Hepatocyte (in vitro differentiated cells): ENCODE measurements around the gene LPAR1. TPM values are rescaled to one million over a fixed set of nuclear protein-coding genes. Genes with fewer than 3 reads are reported as not detected.
A peak's percentile ranks its signal among the peaks of the same experiment; 100 is the strongest.
"Not testable (repeated sequence)": the region's sequence is repeated elsewhere in the genome, so short reads cannot be mapped to it uniquely, and the experiment has no call there.

Source experiments
- DNase-seq: peaks from one replicate; pipeline ENCODE4 v3.0.0-alpha.2; 2016; ENCODE audit warnings: low spot score
- H2AFZ ChIP-seq: fragments of 200-600 bp; sonication (generic); 2 replicates; pipeline ENCODE4 v1.6.0; 2016; ENCODE audit warnings: antibody characterized with exemption, mild to moderate bottlenecking
- H3K27ac ChIP-seq: fragments of 200-600 bp; sonication (generic); 2 replicates; pipeline ENCODE4 v1.5.1; 2016; ENCODE audit warnings: mild to moderate bottlenecking
- H3K27me3 ChIP-seq: fragments of 200-600 bp; sonication (generic); 2 replicates; pipeline ENCODE4 v1.6.1; 2016
- H3K36me3 ChIP-seq: fragments of 200-600 bp; sonication (generic); replicated peaks from 2 replicates; pipeline ENCODE4 v1.5.1; 2016; ENCODE audit warnings: low read depth; ENCODE audit not compliant: insufficient read depth
- H3K4me1 ChIP-seq: fragments of 200-600 bp; sonication (generic); 2 replicates; pipeline ENCODE4 v1.5.1; 2016; ENCODE audit warnings: mild to moderate bottlenecking, moderate library complexity; ENCODE audit not compliant: insufficient read depth
- H3K4me2 ChIP-seq: fragments of 200-600 bp; sonication (generic); 2 replicates; pipeline ENCODE4 v1.6.0; 2016
- H3K4me3 ChIP-seq: fragments of 200-600 bp; sonication (generic); 2 replicates; pipeline ENCODE4 v1.5.1; 2016; ENCODE audit warnings: mild to moderate bottlenecking
- H3K79me2 ChIP-seq: fragments of 200-600 bp; sonication (generic); 2 replicates; pipeline ENCODE4 v1.6.0; 2017; ENCODE audit warnings: mild to moderate bottlenecking
- H3K9me2 ChIP-seq: fragments of 200-600 bp; sonication (generic); replicated peaks from 2 replicates; pipeline ENCODE4 v1.6.0; 2017; ENCODE audit warnings: mild to moderate bottlenecking; ENCODE audit not compliant: insufficient read depth
- H3K9me3 ChIP-seq: fragments of 200-600 bp; sonication (generic); 2 replicates; pipeline ENCODE4 v1.5.1; 2016; ENCODE audit warnings: low read depth, mild to moderate bottlenecking
- H4K20me1 ChIP-seq: fragments of 200-600 bp; sonication (generic); 2 replicates; pipeline ENCODE4 v1.6.0; 2016; ENCODE audit warnings: mild to moderate bottlenecking; ENCODE audit not compliant: insufficient read depth, poor library complexity, severe bottlenecking
- CTCF ChIP-seq: fragments of 200-600 bp; sonication (generic); IDR thresholded peaks from 2 replicates; pipeline ENCODE4 v1.5.1; 2016; ENCODE audit warnings: antibody characterized with exemption, mild to moderate bottlenecking; ENCODE audit not compliant: poor library complexity
- EZH2 ChIP-seq: fragments of 200-600 bp; sonication (generic); IDR thresholded peaks from 2 replicates; pipeline ENCODE4 v1.6.1; 2016; ENCODE audit warnings: antibody characterized with exemption, mild to moderate bottlenecking, borderline replicate concordance
- EZH2phosphoT487 ChIP-seq: fragments of 200-600 bp; sonication (generic); IDR thresholded peaks from one replicate; pipeline ENCODE4 v1.6.1; 2018; ENCODE audit warnings: antibody characterized with exemption, mild to moderate bottlenecking, low read depth, moderate library complexity; ENCODE audit not compliant: unreplicated experiment, severe bottlenecking
- WGBS: methylation state at CpG from one replicate; pipeline ENCODE4 v1.1.6; 2016; ENCODE audit warnings: low lambda C conversion rate; ENCODE audit errors: missing lambda C conversion rate; 5-methylcytosine and 5-hydroxymethylcytosine counted together
- polyA plus RNA-seq: library from polyadenylated mRNA; unstranded; fragments of >200 nt; fragmentation: Nextera tagmentation; extraction: Ambion mirVana; gene quantifications from 2 replicates; pipeline ENCODE4 v1.2.1, GENCODE V29; 2016
- small RNA-seq: library from RNA; depleted of rRNA; stranded (forward); fragments of <200 nt; gene quantifications from one replicate; pipeline ENCODE3, GENCODE V24; 2014
- total RNA-seq: library from RNA; depleted of rRNA; stranded (reverse); fragments of >200 nt; gene quantifications from 2 replicates; pipeline ENCODE4 v1.2.3, GENCODE V29; 2014

The LPAR1 gene
- total and polyA plus RNA-seq, 2 experiments from 2014 or later, result 20.2 to 36.8 TPM

- no peak for DNase-seq
- Histone ChIP-seq H2AFZ (peak overlapping the region; percentile 25), H3K9me3 (no peaks in the 10 kb centered on the region), H3K4me1 (peaks cover 5% of the 10 kb centered on the region), H4K20me1 (no peaks in the 10 kb centered on the region), H3K79me2 (no peaks in the 10 kb centered on the region), H3K27ac (peak overlapping the region; percentile 76), H3K36me3 (no peaks in the 10 kb centered on the region), H3K4me3 (no peak overlapping the region), H3K9me2 (no peaks in the 10 kb centered on the region), H3K4me2 (no peak overlapping the region), H3K27me3 (no peaks in the 10 kb centered on the region)
- no peak for TF ChIP-seq EZH2phosphoT487
- TF ChIP-seq EZH2, result no peak
- no peak for TF ChIP-seq CTCF
- 48% methylated on average over 2 of the region's 2 CpGs for WGBS
These were observed 212.3 kb downstream of the LPAR1 start for GRCh38 chr9:110825950-110826349.

GRCh38 chr9:110825129-110825528 is 213.1 kb downstream of the LPAR1 start:
- not testable (repeated sequence) for H3K36me3 ChIP-seq, H3K4me2 ChIP-seq

More at GRCh38 chr9:110825129-110825528, 213.1 kb downstream of the LPAR1 start:
- H3K27ac ChIP-seq, H3K9me2 ChIP-seq, H2AFZ ChIP-seq, H3K27me3 ChIP-seq, H3K4me3 ChIP-seq, H3K79me2 ChIP-seq, H3K4me1 ChIP-seq, DNase-seq, H3K9me3 ChIP-seq, H4K20me1 ChIP-seq: not testable (repeated sequence)

Small RNAs within 50 kb of the gene (small RNA-seq; reads per million reads assigned to genes)
- gene RF00019, result not detected
- not detected for gene RNU6-432P
